Stimulated activated CD8-positive, alpha-beta memory T cell treated with anti-CD3 and anti-CD28 coated beads, Interleukin-4, amount 100 ng/mL, for 1 hour (primary cell): Measurements from ENCODE around the gene CAD.
A peak's percentile ranks its signal among the peaks of the same experiment; 100 is the strongest.
"Not testable (repeated sequence)": the region's sequence is repeated elsewhere in the genome, so short reads cannot be mapped to it uniquely, and the experiment has no call there.

Experiments used
- DNase-seq, 2 donors: peaks; one replicate each; pipeline ENCODE4 v3.0.0-alpha.2; 2020; ENCODE audit warnings: low read depth in 2 of 2, low spot score in 1 of 2

Gene CAD

GRCh38 chr2:27217173-27218121 lies at the start of gene CAD:
CAD (plus strand) TSS chr2:27217369; CDS start chr2:27217552, 183 bp downstream.
- peak; percentile 58 to 79 for DNase-seq

DNA sequence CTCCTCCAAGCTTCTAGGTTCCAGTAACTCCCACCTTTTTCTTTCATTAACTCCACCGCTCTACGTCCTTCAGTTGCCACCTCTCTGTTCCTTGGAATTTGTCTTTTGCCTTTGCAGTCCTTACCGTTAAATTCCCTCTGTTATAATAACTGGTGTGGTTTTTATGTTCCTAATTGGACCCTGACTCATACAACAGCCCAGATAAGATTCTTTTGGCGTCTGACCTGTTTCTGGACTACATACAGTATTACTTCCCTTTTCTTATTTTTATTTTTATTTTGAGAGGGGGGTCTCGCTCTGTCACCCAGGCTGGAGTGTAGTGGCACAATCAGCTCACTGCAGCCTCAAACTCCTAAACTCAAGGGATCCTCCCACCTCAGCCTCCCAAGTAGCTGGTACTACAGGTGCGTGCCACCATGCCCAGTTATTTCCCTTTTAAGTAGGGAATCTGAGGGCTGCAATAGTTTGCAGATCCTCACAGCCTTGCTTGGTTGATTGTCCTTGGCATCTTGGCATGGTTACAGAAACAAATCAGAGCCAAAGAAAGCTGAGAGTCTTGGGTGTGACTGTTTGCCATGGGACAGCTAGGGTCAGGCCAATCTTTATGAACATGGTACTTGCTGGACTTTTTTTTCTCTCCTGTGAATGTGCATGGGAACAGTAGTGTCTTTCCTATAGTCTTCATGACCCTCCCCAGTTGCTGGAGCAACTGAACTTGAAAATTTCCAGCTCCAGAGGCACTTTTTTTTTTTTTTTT lies 46.4 kb upstream of the CAD start:
- no peak for DNase-seq

DNA sequence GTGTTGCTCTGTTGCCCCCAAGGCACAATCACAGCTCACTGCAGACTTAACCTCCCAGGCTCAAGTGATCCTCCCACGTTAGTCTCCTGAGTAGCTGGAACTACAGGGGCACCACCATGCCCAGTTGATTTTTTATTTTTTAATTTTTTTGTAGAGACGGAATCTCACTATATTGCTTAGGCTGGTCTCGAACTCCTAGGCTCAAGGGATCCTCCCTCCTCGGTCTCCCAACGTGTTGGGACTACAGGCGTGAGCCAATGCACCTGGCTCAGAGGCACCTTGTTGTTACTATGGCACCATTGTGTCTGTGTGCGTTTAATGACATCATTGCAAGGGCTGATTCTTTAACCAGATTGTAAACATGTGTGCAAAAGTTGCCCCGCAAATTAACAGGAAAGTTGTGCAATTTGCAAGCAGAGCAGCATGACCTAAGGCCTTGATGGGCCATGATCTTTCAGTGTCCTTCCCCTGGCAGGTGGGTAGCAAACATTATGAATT lies 45.8 kb upstream of the CAD start:
- no peak for DNase-seq

DNA sequence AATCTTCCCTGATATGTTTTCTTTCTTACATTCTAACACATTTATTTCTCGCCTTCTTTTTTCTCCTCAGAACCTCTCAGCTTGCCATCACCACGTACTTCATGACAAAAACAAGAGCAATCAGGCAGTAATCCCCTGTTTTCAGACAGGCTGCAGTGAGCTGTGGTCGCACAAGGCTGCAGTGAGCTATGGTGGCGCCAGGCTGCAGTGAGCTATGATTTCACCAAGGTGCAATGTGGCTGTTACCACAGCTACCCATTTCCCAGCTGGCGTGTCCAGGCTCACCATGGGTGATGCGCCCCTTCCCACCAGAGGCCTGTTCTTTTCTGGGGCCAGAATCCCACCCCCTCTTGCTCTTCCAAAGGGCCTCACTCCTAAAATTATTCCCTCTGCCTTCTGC lies 42.5 kb upstream of the CAD start:
- DNase-seq, result no peak

- no peak for DNase-seq
Observed at GRCh38 chr2:27175330-27175729, 41.8 kb upstream of the CAD start.

DNA sequence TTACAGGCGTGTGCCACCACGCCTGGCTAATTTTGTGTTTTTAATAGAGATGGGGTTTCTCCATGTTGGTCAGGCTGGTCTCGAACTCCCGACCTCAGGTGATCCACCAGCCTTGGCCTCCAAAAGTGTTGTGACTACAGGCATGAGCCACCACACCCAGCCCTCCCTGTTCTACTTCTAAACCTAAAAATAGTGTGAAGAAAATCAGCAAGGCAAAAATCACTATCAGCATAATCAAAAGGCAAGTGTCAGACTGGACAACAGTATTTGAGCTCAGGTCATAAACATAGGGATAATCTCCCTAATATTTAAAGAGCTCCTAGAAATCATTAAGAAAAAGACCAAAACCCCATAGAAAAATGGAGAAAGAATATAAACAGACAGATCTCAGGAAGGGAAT lies 41.4 kb upstream of the CAD start:
- DNase-seq, result not testable (repeated sequence)

DNA sequence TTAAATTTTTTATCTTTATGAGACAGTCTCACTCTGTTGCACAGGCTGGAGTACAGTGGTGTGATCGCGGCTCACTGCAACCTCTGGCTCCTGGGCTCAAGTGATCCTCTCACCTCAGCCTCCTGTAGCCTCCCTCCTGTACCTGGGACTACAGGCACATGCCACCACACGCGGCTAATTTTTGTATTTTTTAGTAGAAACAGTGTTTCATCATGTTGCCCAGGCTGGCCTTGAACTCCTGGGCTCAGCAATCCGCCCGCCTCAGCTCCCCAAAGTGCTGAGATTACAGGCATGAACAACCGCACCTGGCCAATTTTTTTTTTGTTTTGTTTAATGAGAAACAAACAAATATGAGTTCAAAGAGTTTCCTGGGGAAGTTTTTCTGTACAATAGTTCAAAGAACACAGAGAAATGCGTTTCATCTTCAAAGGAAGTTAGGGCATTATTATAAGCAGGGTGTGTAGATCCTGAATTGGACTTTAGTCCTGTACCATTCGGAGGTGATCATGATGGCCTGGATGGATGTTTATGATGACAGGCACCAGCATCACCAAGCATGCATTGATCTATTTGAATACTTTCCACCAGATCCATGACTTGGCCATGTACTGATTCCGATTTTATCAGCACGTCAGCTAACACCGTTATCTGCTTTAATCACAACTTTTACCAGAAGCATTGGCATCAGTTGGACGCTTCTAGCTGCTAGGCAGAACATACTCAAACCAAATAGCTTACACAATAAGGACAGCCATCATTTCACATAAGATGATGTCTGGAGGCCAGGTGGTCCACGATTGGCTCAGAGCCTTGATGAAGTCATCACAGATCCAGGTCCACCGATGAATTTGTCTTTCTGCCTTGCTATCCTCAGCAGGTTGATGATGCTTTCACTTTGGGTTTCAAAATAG lies 39.5 kb upstream of the CAD start:
- DNase-seq, result no peak

DNA sequence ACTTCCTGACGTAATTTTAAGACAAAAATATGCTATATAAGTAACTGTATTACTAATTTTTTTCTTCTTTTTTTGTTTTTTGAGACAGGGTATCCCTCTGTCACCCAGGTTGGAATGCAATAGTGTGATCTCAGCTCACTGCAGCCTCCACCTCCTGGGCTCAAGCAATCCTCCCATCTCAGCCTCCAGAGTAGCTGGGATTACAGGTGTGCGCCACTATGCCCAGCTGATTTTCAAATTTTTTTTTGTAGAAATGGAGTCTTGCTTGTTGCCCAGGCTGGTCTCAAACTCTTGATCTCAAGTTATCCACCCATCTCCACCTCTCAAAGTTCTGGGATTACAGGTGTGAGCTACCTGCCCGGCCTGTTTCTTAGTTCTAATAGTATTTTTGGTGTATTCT lies 38.7 kb upstream of the CAD start:
- DNase-seq, result no peak

DNA sequence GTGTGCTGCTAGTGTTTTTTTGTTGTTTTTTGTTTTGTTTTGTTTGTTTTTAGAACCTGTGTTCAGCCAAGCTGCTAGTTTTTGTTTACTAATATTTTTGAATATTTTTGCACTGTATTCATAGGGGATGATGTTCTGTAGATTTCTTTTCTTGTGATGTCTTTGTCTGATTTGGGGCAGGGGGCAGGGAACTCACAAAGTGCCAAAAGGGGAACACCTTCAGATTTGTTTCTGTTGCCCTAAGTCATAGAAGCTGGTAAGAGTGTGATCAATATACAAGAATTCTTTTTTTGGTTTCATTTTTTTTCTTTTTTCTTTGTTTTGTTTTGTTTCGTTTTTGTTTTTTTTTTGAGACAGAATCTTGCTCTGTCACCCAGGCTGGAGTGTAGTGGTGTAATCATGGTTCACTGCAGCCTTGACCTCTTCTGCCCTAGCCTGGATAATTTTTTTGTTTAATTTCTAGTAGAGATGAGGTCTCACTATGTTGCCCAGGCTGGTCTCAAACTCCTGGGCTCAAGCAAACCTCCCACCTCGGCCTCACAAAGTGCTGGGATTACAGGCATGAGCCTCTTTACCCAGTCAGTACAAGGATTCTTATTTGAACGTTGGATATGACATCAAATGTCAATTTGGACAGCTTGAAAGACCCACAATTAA lies 37.7 kb upstream of the CAD start:
- no peak for DNase-seq

DNA sequence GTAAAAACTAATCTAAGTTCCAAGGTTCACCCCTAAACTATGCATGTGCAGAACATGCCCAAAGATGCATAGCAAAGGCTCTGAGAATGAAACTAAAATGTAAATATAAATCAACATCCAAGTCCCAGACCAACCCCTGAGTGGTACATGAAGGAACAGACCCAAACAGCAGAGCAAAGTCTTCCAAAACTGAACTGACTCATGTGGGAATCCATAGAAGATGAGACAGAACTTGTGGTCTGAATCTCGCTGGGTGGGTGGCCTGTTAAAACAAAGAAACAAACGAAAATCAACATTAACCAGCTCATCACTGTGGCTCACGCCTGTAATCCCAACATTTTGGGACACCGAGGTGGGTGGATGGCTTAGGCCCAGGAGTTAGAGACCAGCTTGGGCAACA lies 34.8 kb upstream of the CAD start:
- no peak for DNase-seq

- DNase-seq, result no peak
Observed at GRCh38 chr2:27184115-27184514, 33.1 kb upstream of the CAD start.

DNA sequence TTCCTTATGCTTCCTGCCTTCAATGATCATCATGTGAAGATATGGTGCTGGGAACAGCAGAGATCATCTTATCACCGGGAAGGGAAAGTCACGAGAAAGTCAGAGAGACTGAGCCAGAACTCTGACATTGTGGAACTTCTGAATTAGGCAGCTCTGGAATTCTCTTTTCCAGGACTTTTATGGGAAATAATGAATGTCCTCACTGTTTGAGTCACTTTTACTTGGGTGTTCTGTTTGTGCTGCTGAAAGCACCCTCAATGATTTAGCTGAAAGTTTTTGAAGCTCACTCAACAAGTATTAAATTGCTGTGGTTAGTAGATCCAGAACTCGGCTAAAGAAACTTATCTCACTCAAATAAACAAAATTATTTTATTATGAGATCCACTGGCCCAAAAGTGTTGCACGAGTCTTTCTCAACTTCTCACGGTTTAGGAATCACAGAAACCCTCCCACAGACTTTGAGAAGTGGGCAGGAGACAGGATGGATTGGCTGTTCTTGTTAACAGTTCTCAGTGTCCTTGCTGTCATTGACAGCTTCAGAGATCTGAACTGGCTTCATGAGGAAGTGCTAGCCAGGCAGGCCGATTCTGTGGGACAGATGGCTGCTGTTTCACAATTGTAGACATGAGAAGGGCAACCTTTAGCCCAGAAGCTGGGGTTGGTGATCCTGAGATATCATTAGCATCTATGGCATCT lies 31.7 kb upstream of the CAD start:
- DNase-seq, result no peak

DNA sequence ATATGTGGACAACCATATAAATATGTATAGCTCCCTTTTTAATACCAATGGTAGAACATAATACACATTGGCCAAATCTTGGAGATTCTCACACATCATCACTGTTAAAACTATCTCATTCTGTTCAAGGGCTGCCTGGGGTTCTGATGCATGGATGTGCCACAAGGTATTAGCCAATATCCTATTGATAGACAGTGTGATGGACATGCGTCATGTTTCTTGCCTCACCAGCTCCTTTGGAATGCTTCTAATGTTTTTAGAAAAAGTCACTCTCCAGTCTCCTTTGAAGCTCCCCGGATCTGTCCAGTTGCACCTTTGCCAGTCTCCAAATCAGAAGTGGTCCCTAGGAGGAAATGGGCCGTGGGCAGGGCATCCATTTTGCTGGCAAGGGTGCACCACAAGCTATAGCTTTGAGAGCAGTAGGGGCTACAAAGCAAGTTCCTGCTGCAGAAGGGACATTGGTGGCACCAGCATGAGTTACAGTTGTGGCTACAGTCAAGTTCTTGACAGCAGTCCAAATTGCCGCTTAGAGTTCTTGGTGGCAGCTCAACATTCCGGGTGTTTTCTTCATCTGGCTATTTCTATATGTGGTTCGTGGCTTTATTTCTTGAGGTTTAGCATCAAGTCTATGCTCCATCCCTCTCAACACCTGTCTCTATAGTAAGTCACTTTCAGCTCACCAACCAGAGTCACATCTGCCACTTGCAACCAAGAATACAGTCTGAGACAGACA lies 30.4 kb upstream of the CAD start:
- no peak for DNase-seq

DNA sequence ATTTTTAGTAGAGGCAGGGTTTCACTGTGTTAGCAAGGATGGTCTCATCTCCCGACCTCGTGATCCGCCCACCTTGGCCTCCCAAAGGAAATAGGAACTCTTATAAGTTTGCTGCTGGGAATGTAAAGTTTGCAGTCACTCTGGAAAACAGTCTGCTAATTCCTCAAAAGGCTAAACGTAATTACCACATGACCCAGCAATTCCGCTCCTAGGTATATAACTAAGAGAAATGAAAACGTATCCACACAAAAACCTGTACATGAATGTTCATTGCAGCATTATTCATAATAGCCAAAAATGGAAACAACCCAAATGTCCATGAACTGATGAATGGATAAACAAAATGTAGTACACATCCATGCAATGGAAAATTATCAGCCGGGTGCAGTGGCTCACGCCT lies 27.2 kb upstream of the CAD start:
- DNase-seq, result no peak

GRCh38 chr2:27191070-27191829 lies 25.9 kb upstream of the CAD start:
- DNase-seq, result no peak

DNA sequence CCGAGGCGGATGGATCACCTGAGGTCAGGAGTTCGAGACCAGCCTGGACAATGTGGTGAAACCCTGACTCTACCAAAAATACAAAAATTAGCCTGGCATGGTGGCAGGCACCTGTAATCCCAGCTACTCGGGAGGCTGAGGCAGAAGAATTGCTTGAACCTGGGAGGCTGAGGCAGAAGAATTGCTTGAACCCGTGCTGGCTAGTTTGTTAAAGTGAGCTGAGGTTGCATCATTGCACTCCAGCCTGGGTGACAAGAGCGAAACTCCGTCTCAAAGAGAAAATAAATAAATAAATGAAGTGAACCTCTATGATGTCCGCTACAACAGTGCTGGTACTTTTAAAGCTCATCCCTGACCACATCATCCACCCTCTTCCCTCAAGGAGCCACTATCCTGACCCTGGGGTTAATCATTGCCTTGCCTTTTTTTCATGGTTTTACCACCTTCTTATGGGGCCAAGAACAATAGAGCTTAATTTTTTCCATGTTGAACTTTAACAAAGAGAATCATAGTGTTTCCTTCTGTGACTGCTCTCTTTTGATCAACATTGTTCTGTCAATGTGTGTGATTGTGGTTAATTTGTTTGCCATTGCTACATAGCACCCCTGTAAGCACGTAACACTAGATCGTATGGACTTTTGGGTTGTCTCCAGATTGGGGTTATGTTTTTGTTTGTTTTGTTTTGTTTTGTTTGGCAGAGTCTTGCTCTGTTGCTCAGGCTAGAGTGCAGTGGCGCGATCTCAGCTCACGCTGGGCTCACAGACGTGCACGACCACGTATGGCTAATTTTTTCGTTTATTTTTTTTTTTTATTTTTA lies 22.4 kb upstream of the CAD start:
- DNase-seq, result no peak

DNA sequence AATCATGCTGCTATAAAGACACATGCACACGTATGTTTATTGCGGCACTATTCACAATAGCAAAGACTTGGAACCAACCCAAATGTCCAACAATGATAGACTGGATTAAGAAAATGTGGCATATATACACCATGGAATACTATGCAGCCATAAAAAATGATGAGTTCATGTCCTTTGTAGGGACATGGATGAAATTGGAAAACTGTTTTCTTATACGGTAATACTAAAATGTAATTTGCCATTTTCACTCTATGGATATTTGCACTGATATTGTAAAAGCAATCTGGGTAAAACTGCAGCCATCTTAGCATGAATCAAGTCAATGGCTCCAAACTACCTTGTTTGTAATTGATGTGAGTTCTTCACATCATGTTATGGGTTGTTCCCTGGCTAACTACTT lies 21.4 kb upstream of the CAD start:
- not testable (repeated sequence) for DNase-seq

DNA sequence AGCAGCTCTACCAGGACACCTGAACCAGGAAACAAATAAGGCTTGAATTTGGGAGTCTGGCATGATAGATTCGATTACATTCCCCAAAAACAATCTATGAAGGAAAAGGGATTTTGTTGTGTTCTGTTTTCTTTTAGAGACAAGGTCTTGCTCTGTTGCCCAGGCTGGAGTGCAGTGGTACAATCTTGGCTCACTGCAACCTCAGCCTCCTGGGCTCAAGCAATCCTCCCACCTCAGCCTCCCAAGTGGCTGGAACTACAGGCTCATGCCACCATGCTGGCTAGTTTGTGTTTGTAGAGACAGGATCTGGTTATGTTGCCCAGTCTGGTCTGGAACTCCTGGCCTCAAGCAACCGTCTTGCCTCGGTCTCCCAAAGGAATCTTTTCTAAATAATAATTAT lies 19.1 kb upstream of the CAD start:
- DNase-seq, result not testable (repeated sequence)
